CD4-positive, alpha-beta T cell treated with Interferon alpha-2 for 1 hour (primary cell): ENCODE results near the gene NFKBIZ.
"Not testable (repeated sequence)": the region's sequence is repeated elsewhere in the genome, so short reads cannot be mapped to it uniquely, and the experiment has no call there.

Experiments
- DNase-seq, 2 donors: peaks; one replicate each; pipeline ENCODE4 v3.0.0-alpha.2; 2020 to 2022

The NFKBIZ gene

DNA sequence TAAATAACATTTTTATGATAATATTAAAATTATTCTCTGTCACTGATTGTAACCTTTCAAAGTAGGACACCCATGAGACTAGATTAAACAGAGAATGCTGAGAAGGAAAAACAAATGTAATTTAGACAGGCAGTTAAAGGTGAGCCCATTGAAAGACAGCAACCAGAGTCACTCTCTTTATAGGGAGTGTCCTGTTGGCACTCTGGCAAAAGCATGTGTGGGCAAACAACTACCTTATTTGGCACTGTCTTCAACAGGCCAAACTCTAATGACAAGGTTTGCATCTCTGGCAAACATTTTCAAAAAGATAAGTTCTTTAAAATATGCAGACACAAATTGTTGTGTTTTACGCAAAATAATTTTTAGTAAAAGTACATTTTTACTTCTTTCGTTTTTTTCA is 29.8 kb downstream of the NFKBIZ start:
- DNase-seq: no peak

DNA sequence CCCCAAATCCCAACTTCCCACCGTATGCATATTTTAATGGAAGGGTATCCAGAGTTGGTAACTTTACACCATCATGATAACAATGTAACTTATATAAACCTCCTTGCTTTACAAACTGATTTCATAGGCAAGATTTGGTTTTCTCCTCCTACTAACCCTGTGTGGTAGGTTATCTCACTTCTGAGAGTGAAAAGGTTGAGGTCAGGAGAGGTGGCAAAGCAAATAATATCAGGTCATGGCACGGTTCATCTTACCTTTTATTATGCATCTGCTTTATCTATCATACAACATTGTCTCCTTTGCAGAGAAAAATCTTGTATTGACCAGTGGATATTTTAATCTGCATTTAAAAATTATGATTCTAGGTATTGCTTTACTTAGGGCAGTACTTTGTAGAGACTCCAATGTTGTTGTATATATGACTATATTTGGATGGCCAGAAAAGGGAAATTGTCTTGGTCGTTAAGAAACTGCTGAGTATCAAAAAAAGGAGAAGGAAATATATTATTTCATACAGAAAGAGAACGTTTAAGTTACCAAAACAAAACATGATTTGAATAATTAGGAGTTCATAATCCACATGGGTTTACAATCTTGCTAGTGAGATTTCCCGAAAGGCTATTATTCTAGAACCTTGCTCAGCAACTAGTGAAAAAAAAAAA is 30.4 kb downstream of the NFKBIZ start:
- no peak for DNase-seq

DNA sequence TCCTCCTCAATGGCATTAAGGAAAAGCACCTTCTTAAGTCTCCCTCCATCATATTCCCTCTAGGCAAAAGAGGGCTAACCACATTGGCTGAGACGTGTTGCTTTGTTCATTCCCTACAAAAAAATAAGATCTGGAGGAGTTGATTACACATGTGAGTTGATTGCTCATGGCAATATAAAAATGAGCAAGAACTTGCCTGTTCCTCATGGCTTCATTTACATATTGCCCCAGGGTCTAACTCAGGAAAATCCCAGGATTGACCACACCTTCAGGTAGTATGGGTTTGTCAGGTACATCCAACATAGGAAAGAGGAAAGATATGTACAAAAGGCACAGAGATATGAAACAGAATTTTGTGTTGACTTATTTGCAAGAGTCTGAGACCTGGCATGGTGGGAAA is 35.5 kb downstream of the NFKBIZ start:
- DNase-seq: no peak

DNA sequence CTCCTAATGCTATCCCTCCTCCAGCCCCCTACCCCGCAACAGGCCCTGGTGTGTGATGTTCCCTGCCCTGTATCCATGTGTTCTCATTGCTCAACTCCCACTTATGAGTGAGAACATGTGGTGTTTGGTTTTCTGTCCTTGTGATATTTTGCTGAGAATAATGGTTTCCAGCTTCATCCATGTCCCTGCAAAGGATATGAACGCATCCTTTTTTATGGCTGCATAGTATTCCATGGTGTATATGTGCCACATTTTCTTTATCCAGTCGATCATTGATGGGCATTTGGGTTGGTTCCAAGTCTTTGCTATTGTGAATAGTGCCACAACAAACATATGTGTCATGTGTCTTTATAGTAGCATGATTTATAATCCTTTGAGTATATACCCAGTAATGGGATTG is 36.3 kb downstream of the NFKBIZ start:
- DNase-seq: not testable (repeated sequence)

DNA sequence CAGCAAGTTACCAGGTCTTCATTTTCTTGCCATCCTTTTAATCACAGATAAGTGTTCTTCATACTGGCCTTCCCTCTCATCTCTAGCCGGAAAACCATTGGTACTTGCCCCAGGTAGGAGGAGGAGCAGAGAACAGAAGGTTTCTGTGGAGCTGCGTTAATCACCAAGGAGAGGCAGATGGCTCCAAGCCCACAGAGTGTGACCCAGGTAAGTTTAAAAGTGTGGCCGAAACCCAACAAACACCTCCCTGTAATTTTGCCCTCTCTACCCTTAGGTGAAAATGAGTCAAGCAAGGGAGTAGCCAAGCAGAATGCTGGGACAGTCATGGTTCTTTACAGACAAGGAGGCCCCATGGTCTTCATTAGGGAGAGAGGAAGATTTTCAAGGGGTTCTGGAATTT is 37.3 kb downstream of the NFKBIZ start:
- DNase-seq: no peak

DNA sequence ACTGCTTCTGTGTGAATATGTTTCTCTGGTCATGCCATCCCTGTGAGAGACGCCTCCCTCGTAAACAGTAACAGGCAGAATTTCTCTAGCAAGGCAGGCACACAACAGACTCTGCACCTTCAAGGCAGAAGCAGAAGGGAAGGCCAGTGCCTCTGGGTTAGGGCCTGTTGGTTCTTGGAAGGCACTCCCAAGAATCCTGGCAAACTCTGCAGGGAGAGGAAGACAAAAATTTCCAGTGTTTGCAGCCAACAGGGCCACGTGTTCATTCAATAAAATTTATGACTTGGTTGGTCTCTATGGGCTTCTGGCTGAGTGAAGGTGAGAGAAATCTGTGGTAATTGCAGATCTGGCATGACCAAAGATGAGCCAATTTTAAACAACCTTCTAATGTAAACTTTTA is 39.3 kb downstream of the NFKBIZ start:
- no peak for DNase-seq

DNA sequence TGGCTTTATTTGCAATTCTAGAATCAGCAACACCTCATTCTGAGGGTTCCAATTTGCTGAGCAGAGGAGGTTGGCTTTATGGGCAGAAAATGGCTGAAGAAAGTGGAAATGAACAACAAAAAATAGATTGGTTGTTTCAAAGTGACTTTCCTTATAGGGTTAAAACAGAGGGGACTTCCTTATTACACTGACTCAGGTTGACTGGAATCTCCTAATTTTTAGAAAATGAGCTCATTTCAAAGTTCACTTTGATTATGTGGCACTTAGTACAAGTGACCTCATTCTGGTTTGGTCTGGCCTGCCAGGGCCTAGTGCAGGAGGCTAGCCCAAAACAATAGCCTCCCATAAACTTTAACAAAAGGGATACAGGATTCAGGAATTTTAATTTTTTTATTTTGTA is 41.4 kb downstream of the NFKBIZ start:
- no peak for DNase-seq

DNA sequence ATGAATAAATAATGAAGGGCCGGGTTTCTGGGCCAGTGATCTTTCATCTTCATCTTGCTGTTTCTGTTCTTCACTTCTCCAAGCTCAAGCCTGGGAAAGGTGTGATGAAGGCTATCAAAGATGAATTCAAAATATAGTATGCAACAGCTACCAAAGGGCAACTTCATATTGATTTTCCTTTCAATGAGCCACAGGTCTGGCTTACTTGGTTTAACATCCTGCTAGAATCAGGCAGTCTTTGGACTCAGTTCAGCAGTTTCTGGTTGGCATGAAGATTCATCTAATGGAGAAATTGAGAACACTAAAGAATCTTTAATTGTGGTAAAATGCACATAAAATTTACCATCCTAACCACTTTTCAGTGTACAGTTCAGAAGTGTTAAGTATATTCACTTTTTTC is 43.3 kb downstream of the NFKBIZ start:
- DNase-seq: no peak

DNA sequence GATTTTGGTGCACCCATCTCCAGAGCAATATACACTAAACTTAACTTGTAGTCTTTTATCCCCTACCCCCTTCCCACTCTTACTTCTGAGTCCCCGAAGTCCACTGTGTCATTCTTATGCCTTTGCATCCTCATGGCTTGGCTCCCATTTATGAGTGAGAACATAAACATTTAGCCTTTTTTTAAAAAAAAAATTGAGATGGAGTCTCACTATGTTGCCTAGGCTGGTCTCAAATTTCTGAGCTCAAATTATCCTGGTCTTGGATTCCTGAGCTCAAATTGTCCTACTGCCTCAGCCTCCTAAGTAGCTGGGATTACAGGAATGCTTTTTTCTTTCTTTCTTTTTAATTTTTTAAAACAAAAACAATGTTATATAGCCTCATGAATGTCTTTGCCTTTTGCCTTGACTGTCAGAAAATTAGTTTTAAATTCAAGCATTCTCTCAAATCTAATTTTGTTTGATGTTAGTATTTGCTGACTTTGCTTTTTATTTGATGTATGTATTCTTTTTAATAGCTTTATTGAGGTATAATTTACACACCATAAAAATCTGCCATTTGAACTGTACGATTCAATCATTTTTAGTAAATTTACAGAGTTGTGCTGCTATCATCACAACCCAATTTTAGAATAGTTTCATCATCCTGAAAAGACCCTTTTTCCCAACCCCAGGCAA is 46.9 kb downstream of the NFKBIZ start:
- DNase-seq: no peak

DNA sequence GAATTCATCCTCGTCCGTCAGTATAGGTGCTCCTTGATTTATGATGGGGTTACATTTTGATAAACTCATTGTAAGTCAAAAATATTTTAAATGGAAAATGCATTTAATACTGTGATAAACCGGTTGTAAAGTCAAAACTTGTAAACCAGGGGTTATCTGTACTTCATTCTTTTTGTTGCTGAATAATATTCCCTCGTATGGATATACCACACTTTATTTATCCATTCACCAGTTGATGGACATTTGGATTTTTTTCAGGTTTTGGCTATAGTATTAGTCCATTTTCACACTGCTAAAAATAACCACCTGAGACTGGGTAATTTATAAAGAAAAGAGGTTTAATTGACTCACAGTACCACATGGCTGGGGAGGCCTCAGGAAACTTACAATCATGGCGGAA is 47.7 kb downstream of the NFKBIZ start:
- DNase-seq: no peak

DNA sequence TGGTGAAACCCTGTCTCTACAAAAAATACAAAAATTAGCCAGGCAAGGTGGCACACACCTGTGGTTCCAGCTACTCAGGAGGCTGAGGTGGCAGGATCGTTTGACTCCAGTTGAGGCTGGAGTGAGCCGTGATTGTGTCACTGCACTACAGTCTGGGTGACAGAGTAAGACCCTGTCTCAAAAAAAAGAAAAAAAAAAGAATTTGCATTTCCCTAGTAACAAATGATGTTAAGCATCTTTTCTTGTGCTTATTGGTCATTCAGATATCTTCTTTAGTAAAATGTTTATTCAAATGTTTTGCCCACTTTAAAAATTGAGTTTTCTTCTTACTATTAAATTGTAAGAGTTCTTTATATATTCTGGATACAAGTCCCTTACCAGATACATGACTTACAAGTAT is 48.7 kb downstream of the NFKBIZ start:
- DNase-seq: no peak

DNA sequence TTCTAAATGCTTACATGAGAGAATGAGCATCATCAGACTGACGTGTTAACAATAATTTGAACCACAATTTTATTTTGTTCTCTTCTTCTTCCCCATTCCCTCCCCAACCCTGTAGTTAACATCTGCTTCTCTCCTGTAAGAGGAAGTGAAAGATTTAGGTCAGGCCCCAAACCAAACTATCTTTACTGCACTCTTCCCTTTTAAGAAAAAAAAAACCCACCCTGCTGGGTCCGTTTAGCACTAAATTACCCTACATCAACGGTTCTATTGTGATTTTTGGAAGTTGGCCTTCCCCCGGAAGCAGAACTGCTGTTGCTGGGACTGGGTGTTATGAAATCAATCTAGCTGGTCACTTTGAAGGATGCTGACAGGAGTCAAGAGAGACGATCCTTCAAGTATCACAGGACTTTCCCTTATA is 49.4 kb downstream of the NFKBIZ start:
- peak; percentile 24 to 47 for DNase-seq

DNA sequence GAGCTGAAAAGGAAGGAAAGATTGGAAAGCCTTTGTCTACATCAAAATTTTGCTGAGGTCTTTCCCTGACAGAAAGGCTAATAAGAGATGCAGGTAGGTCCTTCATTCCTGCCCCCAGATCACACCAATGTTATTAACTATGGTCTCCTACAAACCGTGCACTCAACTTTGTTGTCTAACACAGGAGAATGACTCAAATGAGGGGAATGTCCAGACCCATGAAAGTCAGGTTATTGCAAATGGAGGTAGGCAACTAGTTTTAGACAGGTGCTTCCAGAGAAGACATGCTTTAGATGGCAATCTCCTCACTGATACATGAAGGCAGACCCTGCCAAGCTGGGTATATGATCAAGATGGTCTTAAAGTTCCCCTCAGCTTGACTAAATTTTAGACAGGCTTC is 51.0 kb downstream of the NFKBIZ start:
- DNase-seq: no peak

DNA sequence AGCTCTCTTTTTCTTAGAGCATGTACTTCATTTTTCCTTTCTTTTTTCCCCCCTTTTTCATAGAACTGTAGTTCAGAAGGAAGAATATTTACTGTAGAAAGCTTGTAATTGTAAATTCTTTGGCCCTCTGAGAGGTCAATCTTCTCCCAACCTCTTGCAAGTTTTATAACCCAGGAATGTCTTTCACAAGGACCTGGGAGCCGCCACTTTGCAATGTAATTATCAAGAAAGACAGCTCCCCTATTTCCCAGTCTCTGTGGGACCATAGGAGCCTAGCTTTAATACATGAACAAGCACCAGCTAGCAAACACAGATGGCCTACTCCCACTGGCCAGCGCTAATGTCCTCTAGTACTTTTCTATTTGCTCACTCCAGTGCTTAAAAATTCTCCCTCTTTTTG is 51.4 kb downstream of the NFKBIZ start:
- no peak for DNase-seq

DNA sequence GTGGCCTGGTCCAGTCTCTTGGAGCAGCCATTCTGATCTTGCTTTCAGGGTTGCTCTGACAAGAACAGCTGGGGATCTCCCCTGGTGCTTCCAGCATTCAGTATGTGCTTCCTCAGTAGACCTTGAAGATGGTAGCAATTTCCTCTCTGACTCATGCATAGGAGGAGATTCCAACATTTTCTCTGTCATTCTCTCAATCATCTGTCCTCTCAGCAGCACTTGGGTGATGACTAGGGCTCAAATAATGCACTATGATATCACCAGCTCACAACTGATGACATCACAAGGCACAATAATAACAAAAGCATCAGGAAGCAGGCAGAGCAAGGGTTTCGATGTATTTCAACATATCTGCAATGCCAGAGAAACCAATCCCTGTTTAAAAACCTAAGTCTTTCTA is 52.7 kb downstream of the NFKBIZ start:
- DNase-seq: peak; percentile 21 to 51

DNA sequence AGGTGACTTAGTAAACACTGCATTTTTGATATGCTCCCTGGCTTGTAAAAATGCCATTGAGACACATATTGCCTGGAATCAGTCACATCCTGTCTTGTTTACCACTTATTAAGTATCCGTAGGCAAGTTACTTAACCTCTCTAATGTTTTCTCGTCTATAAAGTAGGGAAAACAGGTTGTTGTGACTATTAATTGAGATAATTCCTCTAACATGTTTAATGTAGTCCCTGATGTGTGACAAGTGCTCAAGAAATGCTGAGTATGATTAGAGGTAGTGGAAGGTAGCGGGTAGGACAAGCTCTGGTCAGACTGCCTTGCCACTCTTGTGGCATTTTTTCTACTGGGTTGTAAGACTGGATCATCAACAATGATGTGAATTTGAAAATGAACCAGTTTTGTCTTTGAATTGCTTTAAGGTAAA is 54.1 kb downstream of the NFKBIZ start:
- no peak for DNase-seq

DNA sequence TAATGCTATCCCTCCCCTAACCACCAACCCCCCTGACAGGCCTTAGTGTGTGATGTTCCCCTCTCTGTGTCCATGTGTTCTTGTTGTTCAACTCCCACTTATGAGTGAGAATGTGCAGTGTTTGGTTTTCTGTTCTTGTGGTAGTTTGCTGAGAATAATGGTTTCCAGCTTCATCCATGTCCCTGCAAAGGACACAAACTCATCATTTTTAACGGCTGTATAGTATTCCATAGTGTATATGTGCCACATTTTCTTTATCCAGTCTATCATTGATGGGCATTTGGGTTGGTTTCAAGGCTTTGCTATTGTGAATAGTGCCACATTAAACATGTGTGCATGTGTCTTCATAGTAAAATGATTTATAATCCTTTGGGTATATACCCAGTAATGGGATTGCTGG is 56.3 kb downstream of the NFKBIZ start:
- DNase-seq: not testable (repeated sequence)
